Uterus (tissue), 4 donors: ENCODE results near the gene LTBP4. TPM values are rescaled to one million over a fixed set of nuclear protein-coding genes. Genes with fewer than 3 reads are reported as not detected.
A peak's percentile ranks its signal among the peaks of the same experiment; 100 is the strongest.

Experiments
- DNase-seq, 2 donors: peaks; one replicate each; pipeline ENCODE4 v3.0.0-alpha.2; 2019 to 2020
- H3K27ac ChIP-seq, 2 donors: fragments of 200-600 bp; sonication (generic); 1 replicate in 1 of 2; 2 replicates in 1 of 2; pipeline ENCODE4 v1.5.1; 2016 to 2018
- H3K27me3 ChIP-seq, 2 donors: fragments of 200-600 bp; sonication (generic); one replicate each; pipeline ENCODE4 v1.5.1; 2018 to 2019; ENCODE audit warnings: control low read depth in 1 of 2
- H3K36me3 ChIP-seq, 2 donors: fragments of 200-600 bp; sonication (generic); one replicate each; pipeline ENCODE4 v1.5.1; 2019; ENCODE audit warnings: control low read depth in 1 of 2
- H3K4me1 ChIP-seq, 2 donors: fragments of 200-600 bp; sonication (generic); one replicate each; pipeline ENCODE4 v1.5.1; 2018 to 2019; ENCODE audit warnings: control low read depth in 1 of 2
- H3K4me3 ChIP-seq, 2 donors: fragments of 200-600 bp; sonication (generic); 1 replicate in 1 of 2; 2 replicates in 1 of 2; pipeline ENCODE4 v1.5.1; 2018 to 2019; ENCODE audit warnings: mild to moderate bottlenecking in 1 of 2
- H3K9me3 ChIP-seq, 2 donors: fragments of 200-600 bp; sonication (generic); one replicate each; pipeline ENCODE4 v1.5.1; 2019; ENCODE audit warnings: control low read depth in 1 of 2
- POLR2A ChIP-seq, 2 donors: fragments of 450-650 bp; IDR thresholded peaks; one replicate each; pipeline ENCODE4 v1.6.1; 2016; ENCODE audit warnings: antibody characterized with exemption in 2 of 2, mild to moderate bottlenecking in 1 of 2, moderate library complexity in 1 of 2
- intact Hi-C: fragments of 100-400 bp; cut with DNase I; formaldehyde crosslinking; loops from one replicate; pipeline ENCODE4 v1.15.1; 2023; ENCODE audit warnings: low total_unique reads
- total RNA-seq, 4 donors: library from RNA; depleted of rRNA in 3 of 4; stranded (reverse); fragments of >200 nt in 3 of 4; gene quantifications; one replicate each; pipeline versions ENCODE4 v1.1.0 to v1.2.4, GENCODE V29; 2014 to 2023
- TF ChIP-seq, protein P1 (sequence below), 4 experiments: fragments of 200-600 bp in 2 of 4; fragments of 450-650 bp in 2 of 4; sonication (generic) in 2 of 4; IDR thresholded peaks; one replicate each; pipeline ENCODE4 v1.5.1; 2016 to 2019; ENCODE audit warnings: antibody characterized with exemption in 4 of 4, mild to moderate bottlenecking in 2 of 4, moderate library complexity in 1 of 4
- donor health status: DM: yes; HTN: yes; CAD: no.

LTBP4 gene
- total RNA-seq, 4 donors from 2014 or later = 163 to 1,000 (median 501) TPM

DNA sequence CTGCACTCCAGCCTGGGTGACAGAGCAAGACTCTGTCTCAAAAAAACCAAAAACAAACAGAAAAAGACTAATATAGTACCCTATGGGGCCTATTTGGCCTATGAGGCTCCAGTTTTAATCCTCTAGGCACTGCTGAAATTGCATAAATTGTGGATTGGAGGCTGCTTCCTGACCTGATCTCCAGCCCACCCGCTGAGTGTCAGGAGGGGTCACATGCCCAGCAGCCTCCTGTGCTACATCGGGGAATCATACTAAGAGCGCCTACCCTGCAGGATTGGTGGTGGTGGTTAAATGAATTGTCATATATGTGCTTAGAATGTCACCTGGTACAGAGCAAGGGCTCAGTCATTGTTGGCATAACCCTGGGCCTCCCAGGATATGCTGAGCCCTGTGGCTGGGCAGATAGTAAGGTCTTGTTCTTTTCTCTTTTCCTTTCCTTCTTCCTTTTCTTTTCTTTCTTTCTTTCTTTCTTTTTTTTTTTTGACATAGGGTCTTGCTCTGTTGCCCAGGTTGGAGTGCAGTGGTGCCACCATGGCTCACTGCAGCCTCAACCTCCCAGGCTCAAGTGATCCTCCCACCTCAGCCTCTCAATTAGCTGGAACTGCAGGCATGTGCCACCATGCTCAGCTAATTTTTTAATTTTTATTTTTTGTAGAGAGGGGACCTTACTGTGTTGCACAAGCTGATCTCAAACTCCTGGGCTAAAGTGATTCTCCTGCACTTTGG is 31.3 kb downstream of the LTBP4 start:
- Histone ChIP-seq H3K4me1 (peaks cover 3 to 4% of the 10 kb centered on the region in 2 donors), H3K27ac (peak overlapping the region in 1 of 2 donors; percentile 73), H3K27me3 (no peaks in the 10 kb centered on the region), H3K4me3 (no peak overlapping the region), H3K36me3 (no peaks in the 10 kb centered on the region), H3K9me3 (no peaks in the 10 kb centered on the region)
- DNase-seq = no peak
- TF ChIP-seq, protein P1, sequence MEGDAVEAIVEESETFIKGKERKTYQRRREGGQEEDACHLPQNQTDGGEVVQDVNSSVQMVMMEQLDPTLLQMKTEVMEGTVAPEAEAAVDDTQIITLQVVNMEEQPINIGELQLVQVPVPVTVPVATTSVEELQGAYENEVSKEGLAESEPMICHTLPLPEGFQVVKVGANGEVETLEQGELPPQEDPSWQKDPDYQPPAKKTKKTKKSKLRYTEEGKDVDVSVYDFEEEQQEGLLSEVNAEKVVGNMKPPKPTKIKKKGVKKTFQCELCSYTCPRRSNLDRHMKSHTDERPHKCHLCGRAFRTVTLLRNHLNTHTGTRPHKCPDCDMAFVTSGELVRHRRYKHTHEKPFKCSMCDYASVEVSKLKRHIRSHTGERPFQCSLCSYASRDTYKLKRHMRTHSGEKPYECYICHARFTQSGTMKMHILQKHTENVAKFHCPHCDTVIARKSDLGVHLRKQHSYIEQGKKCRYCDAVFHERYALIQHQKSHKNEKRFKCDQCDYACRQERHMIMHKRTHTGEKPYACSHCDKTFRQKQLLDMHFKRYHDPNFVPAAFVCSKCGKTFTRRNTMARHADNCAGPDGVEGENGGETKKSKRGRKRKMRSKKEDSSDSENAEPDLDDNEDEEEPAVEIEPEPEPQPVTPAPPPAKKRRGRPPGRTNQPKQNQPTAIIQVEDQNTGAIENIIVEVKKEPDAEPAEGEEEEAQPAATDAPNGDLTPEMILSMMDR (IDR thresholded peaks at IDR 0.05) = no peak
- no peak for TF ChIP-seq POLR2A (IDR thresholded peaks at IDR 0.05)
- intact Hi-C loops = no loop called here

DNA sequence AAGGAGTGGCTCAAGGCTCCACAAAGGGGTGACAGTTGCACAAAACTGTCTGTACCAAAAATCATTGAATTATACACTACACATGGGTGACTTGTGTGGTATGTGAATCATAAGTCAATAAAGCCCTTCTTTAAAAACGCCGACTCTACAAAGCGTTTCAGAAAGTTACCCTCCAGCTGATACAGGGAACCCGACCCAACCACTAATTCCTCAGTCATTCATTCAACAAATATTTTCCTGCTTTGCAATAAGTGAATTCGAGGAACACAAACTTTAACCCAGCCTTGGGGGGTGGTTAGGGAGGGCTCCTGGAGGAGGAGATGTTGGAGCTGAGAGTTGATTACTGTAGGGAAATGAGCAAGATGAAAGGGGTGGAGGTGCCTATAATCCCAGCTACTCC is 32.0 kb downstream of the LTBP4 start:
- intact Hi-C loops = no loop called here
- peaks cover 3 to 4% of the 10 kb centered on the region in 2 donors for H3K4me1 ChIP-seq
- DNase-seq = no peak
- H3K4me3 ChIP-seq = no peak overlapping the region
- TF ChIP-seq, protein P1 (IDR thresholded peaks at IDR 0.05) = no peak
- TF ChIP-seq POLR2A (IDR thresholded peaks at IDR 0.05) = no peak
- no peaks in the 10 kb centered on the region for H3K36me3 ChIP-seq
- H3K9me3 ChIP-seq = no peaks in the 10 kb centered on the region
- no peaks in the 10 kb centered on the region for H3K27me3 ChIP-seq
- H3K27ac ChIP-seq = peak overlapping the region in 1 of 2 donors; percentile 73

DNA sequence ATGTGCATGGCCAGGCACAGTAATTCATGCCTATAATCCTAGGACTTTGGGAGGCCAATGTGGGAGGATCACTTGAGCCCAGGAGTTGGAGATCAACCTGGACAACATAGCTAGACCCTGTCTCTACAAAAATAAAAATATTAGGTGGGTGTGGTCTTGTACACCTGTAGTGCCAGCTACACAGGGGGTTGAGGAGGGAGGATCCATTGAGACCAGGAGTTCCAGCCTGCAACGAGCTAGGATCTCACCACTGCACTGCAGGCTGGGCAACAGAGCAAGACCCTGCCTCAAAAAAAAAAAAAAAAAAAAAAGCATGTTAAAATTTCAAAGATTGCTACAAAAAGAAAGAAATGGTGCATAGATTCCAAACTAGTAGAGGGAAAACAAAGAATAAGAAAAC is 37.2 kb downstream of the LTBP4 start:
- no peaks in the 10 kb centered on the region for H3K36me3 ChIP-seq
- TF ChIP-seq, protein P1 (IDR thresholded peaks at IDR 0.05) = no peak
- TF ChIP-seq POLR2A (IDR thresholded peaks at IDR 0.05) = no peak
- no peak overlapping the region for H3K4me3 ChIP-seq
- H3K27ac ChIP-seq = no peak overlapping the region
- intact Hi-C loops = no loop called here
- no peaks in the 10 kb centered on the region for H3K27me3 ChIP-seq
- no peaks in the 10 kb centered on the region for H3K9me3 ChIP-seq
- H3K4me1 ChIP-seq = peaks cover 3 to 12% of the 10 kb centered on the region in 2 donors
- DNase-seq = no peak

DNA sequence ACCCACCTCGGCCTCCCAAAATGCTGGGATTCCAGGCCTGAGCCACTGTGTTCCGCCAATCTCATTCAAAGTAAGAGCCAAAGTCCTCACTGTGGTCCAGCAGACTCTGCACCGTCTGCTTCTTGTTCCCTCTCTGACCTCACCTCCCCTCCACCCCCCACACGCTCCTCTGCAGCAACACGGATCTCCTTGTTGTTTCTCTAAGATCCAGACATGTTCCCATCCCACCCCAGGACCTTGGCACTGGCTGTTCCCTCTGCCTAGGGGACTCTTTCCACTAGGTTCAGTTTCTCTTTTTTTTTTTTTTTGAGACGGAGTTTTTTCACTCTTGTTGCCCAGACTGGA is 38.4 kb downstream of the LTBP4 start:
- DNase-seq = peak in 1 of 2 donors; percentile 40
- intact Hi-C loops = no loop called here
- peak overlapping the region; percentile 75 to 92 for H3K27ac ChIP-seq

DNA sequence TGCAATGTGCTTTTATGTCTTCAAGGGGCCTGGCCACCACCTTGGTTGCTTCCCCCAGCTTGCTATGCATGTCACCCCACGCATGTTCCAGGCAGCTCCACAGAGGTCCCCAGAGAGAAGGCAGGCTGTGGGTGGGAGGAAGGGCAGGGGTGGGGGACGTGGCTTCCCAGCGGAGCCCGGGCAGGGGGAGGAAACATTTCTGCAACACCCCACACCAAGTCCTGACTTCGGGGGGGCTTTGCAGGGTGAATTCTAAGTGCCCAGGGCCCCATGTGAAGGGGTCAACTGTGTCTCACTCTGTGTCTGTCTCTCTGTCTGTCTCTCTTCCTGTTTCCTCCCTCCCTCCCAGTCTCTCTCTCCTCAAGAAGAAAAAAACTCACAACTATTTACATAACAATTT is 39.6 kb downstream of the LTBP4 start:
- Histone ChIP-seq H3K9me3 (no peaks in the 10 kb centered on the region), H3K4me3 (no peak overlapping the region), H3K36me3 (no peaks in the 10 kb centered on the region), H3K27ac (peak overlapping the region; percentile 75 to 92), H3K4me1 (peaks cover 7% of the 10 kb centered on the region in 2 donors), H3K27me3 (no peaks in the 10 kb centered on the region)
- TF ChIP-seq POLR2A (IDR thresholded peaks at IDR 0.05) = no peak
- TF ChIP-seq, protein P1 (IDR thresholded peaks at IDR 0.05) = no peak
- intact Hi-C loops = no loop called here
- peak in 1 of 2 donors; percentile 53 for DNase-seq

More for the DNA sequence above, 38.4 kb downstream of the LTBP4 start:
- no peaks in the 10 kb centered on the region for H3K36me3 ChIP-seq
- no peaks in the 10 kb centered on the region for H3K27me3 ChIP-seq
- no peak overlapping the region for H3K4me3 ChIP-seq
- H3K4me1 ChIP-seq = peaks cover 4 to 7% of the 10 kb centered on the region in 2 donors
- no peaks in the 10 kb centered on the region for H3K9me3 ChIP-seq
- TF ChIP-seq, protein P1 (IDR thresholded peaks at IDR 0.05) = no peak
- no peak for TF ChIP-seq POLR2A (IDR thresholded peaks at IDR 0.05)
